ENCODE data around the gene SRPK3.

Gene SRPK3

DNA sequence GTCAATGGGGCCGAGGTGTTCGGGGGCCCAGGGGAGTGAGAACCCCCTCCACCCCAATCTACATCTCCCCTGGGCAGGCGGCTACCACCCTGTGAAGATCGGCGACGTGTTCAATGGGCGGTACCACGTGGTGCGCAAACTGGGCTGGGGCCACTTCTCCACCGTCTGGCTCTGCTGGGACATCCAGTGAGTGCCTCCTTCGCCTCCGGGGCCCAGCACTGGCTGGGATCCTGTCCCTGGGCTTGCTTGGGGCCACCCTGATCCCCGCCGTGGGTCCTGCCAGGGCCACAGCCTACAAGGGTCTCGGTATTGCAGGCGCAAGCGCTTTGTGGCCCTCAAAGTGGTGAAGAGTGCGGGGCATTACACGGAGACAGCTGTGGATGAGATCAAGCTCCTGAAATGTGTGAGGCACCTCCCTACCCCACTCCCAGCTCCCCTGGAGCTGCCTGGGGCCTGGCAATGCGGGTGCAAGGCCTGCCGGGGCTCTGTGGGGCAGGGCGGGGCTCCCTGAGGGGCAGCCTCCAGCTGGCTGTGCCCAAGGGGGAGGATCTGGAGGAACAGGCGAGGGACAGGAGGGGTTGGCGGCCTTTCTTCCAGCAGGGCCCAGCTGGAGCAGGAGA is 697 bp downstream of the SRPK3 start:
- intact Hi-C loops (cut with DNase I), result no loop called here

DNA sequence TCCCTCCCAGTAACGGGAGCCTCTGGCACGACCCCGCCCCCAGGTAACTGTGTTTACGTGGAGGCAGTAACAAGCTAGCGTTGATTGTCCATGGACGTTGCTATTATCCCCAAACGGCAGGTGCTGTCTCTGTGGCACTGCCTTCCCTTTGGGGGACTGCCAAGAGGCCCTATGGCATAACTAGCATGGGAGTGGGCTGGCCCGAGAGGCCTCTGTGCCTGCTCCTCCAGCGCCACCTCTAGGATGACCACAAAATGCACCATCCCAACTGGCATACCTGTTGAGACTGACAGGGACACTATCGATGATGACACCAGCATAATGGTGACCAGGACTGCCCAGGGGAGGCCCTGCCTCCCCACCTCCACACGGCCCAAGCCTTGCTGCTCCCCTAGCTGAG is 1.5 kb downstream of the SRPK3 start:
- DNase-seq, result peak in 3 of 10 donors; percentile 29 to 40 (median 38)
- intact Hi-C loops (cut with DNase I), result no loop called here

More for the DNA sequence above, 697 bp downstream of the SRPK3 start:
- DNase-seq, result peak in 2 of 10 donors; percentile 24 to 39

DNA sequence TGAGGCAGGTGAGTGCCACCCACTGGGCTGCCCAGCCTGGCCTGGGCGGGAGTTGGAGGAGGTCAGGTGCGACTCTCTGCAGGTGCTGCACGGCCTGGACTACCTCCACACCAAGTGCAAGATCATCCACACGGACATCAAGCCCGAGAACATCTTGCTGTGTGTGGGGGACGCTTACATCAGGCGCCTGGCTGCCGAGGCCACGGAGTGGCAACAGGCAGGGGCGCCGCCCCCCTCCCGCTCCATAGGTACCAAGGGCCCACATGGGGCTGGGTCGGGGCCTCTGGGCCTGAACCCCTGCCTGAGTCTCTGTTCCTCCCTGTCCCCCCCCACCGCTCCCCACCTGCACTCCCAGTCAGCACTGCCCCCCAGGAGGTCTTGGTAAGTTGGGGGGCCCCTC is 2.0 kb downstream of the SRPK3 start:
- DNase-seq, result no peak
- intact Hi-C loops (cut with DNase I), result no loop called here

DNA sequence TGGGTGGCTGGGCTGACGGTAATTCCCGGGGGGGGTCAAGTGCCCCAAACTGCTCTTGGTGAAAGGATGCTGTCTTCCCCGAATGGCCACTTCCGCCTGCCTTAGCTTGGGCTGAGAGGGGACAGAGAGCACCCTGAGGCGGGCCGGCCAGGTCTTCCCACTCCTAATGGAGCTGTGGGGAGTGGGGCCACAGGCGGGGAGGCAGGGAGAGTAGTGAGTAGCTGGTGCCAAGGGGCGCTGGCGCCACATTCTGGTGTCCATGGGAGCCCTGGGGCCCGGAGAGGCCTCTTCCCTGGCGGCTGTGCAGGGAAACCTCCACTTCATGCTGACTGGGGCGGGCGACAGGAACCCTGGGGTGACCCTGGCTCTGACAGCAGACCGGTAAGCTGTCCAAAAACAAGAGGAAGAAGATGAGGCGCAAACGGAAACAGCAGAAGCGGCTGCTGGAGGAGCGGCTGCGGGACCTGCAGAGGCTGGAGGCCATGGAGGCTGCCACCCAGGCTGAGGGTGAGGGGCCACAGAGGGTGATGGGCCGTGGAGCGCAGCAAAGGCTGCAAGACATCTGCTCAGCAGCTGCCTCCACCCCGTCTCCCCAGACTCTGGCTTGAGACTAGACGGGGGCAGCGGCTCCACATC is 2.7 kb downstream of the SRPK3 start:
- intact Hi-C loops (cut with DNase I), result no loop called here
- DNase-seq, result peak in 1 of 10 donors; percentile 83

DNA sequence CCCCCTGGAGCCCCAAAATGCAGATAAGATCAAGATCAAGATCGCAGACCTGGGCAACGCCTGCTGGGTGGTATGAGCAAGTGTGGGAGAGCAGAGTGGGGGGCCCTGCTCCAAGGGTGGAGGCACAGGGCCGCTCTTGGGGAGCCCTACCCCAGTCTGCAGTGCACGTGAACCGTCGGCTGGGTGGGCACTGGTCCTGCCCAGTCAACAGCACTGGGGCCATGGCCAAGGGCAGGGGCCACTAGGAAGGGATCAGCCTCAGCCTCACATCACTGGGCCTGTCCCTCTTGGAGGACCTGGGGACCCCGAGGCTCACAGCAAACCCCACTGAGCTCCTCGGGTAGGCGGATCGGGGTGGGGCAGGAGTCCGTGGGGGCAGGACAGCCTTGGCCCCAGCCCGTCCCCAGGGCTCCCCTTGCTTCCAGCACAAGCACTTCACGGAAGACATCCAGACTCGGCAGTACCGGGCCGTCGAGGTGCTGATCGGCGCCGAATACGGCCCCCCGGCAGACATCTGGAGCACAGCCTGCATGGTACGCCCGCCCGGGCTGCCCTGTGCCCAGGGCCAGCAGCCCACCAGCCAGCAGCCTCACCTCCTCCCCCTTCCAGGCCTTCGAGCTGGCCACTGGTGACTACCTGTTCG is 3.6 kb downstream of the SRPK3 start:
- DNase-seq, result peak in 1 of 10 donors; percentile 80
- intact Hi-C loops (cut with DNase I), result no loop called here

DNA sequence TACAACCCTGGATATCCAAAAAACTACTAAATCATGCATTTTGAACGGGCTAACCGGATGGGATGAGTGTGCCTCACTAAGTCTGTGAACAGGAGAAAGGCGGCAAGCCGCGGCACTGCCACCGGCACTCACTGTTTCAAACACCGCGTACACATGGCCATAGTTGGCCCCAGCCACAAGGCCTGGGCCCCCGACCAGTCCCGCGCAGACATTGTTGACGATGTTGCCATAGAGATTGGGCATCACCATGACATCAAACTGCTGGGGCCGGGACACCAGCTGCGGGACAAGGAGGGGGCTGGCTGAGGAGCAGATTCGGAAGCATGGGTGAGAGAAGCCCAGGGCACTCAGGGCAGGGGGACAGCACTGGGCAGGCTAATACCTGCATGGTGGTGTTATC is 5.8 kb downstream of the SRPK3 start:
- DNase-seq, result no peak
- intact Hi-C loops (cut with DNase I), result no loop called here

DNA sequence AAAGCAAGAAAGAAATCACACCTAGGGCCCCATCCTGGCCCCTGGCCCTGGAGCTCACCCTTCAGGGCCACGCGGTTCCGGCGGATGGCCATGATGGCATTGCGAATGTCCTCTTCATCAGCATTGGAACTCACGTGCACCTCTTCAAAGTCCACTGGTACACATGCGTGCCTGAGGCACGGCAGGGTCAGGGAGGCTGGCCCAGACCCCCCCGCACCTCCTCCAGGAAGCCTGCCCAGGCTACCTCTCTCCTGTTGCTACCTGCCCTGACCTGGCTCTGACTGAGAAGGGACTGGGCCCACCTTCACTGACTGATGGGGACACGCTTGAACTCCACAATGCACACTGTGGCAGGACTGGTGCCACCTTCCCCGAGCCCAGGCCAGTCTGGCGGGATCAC is 8.8 kb downstream of the SRPK3 start:
- no peak for DNase-seq
- intact Hi-C loops (cut with DNase I), result no loop called here

DNA sequence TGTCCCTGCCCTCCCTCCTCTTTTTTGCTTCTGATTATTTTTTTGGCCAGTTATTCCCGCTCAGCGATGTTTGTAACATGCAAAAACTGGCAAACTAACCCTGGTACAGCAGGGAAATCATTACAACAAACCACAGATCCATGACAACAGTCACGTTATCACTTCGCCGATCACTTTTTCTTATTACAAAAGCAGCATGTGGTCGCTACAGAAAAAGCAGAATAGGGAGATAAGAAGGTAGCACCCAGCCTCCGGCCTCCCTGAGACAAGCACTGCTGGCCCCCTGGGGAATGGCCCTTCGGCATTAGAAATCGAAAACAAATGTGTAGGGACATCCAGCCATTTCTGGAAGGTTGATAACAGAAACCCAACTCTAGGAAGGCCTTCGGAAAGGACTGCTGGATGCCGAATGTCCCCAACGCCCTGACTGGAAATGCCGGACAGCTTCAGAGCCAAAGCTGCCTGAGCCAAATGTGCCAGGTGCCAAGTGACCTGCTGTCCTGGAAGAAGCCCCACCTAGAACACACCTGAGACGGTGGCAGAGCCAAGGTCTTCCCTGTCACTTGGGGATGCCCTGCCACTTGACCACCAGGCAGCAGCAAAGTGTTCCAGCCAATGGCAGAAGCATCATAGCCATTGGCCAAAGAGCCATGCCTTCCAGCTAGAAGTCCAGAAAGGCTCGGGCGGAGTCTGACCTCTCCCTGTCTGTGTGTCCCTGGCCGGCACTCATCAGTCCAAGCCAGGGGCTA is 10.4 kb downstream of the SRPK3 start:
- intact Hi-C loops (cut with DNase I), result no loop called here
- no peak for DNase-seq

DNA sequence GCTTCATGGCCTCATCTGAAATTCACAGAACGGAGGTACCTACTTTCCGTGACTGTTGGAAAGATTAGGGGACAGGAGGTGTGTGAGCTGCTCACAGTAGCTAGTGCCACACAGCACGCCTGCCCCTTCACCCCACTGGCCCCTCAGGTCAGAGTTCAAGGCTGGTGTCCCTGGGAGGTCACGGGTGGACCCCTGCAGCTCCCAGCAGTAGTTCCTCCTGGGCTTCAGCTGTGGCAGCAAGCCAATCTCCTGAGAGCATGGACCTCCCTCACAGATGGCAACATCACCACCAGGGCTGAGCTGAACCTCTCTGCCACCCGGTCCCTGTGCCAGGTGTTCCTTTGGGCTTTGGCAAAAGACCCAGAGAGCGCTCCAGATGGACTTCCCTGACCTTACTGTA is 11.5 kb downstream of the SRPK3 start:
- intact Hi-C loops (cut with DNase I), result no loop called here
- no peak for DNase-seq

DNA sequence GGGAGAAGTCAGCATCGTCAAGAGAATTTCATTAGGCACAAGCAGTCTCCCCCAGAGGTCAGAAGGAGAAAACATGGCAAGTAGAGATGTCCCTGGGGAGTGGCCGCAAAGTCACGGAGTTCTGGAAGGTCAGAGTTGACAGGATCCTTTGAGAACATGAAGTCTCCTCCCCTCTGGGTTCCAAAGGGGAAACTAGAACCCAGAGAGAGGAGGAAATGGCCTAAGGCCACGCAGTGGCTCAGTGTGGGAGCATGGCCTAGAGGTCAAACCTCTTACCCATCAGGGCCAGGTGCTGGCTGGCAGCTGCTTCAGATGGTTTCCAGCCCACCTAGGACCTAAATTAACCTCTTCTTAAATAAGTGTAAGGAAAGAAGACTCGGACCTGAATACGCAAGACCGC is 12.4 kb downstream of the SRPK3 start:
- no peak for DNase-seq
- intact Hi-C loops (cut with DNase I), result no loop called here

DNA sequence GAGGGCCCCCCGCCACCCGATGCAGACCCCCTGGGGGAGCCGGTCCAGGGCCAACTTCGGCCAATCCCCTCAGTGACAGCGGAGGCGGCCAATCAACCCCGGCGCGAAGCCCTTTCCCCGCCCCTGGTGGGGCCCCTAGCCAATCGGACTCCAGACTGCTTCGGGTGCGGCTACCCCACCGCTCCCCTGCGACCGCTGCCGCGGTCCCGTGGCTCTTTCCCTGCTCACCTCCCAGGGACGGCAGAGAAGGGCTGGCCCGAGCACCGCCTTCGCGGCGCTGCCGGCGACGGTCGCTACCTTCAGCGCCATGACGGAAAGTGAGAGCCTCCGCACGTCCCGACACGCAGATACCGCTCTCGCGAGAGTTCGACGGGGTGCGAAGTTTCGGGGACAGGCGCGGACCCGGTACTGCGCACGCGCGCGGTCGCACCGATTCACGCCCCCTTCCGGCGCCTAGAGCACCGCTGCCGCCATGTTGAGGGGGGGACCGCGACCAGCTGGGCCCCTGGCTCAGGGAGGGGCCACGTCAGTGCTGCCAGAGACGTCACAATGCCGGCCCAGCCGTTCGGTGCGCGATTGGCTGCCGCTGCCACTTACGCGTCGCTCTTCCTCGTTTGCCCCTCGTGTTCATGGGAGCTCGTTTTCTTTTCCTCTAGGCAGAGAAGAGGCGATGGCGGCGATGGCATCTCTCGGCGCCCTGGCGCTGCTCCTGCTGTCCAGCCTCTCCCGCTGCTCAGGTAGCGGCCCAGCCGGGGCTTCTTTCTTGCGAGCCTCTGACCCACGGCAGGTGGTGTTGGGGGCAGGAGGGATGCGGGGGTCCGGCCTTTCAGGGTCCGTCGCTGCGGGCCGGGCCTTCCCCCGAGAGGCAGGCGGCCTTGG is 13.4 kb downstream of the SRPK3 start, which contains the start of the genes IDH3G and SSR4:
IDH3G (minus strand) TSS at position 358 of the 879 bp plus-strand sequence; CDS start at position 309, 49 bp downstream.
SSR4 (plus strand) TSS at position 651 of the 879 bp plus-strand sequence; CDS start at position 671, 20 bp downstream.
- peak; percentile 82 to 98 (median 89) for DNase-seq
- intact Hi-C loops (cut with DNase I), result no loop called here

DNA sequence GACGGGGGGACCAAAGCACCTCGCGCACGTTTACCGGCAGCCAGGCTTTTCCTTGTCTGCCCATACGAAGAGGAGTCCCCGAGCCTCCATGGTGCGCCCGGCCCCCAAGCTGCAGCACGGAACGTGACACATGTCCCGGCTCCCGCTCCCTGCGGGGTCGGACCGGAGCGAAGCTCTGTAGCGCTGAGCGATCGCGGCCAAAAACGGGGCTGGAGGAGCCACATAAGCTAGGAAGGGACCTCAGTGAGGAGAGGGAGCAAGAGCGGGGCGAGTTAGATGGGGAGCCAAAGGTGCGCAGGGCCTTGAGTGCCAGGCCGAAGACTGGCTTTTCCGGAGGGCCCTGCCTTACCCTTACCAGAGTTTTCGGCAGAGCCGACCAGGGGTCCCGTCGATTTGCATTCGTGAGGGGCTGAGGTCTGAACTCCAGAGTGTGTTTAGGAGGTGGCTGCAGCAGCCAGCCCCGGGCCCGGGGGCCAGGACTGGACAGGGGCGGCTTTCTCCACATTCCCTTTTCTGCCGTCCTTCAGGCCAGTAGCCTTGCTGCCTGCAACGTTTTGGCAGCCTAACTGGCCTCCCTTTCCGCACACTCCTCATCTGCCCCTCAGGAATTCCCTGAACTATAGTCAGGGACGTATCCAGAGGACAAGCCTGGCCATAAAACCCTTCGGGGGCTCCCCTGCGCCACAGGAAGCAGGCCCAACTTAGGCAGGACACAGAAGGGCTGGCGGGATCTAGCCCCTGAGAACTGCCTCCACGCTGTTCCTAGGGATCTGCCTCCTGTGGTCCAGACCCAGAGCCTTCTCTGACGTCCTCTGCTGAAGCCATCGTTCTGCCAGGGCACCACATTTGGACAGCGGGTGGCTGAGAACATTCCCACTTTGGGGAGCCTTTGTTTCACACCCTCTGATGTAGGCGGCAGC is 14.3 kb downstream of the SRPK3 start:
- intact Hi-C loops (cut with DNase I), result no loop called here
- peak in 1 of 10 donors; percentile 85 for DNase-seq

DNA sequence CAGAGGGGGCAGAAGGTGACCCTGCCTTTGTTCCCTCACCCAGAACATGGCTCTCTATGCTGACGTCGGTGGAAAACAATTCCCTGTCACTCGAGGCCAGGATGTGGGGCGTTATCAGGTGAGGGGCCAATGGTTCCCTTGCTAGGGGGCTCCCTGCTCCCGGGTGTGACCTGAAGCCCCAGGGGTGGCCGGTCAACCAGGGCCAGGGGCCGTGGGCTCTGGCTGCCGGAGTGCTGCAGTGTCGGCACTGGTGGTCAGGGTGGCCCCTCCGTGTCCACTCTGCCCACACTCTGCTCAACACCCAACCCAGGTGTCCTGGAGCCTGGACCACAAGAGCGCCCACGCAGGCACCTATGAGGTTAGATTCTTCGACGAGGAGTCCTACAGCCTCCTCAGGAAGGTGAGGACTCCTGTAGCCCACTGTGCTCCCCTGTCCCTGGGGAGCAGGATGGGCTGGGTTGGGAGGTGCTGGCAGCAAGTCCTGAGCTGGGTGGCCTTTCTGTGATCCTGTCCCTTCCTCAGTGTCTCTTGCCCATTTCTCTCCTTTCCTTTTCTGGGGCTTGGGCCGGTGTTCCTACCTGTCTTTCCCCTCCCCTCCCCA is 16.7 kb downstream of the SRPK3 start:
- intact Hi-C loops (cut with DNase I), result no loop called here
- no peak for DNase-seq

DNA sequence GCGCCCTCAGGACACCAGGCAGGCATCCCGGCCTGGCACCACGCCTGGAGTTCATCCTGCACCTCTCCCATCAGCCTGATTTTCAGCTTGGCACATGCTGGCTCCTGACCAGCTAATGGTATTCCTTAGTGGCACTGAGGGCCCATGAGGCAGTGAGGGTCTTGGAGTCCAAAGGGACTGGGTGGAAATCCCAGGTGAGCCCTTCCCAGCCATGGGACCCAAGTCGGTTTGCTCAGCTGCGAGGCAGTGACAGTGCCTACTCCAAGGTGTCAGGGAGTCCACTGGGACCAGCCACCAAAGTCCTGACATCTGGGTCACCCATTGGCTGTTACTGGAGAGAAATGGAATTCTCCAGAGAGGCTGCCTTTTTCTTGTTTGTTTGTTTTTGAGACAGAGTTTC is 18.5 kb downstream of the SRPK3 start:
- intact Hi-C loops (cut with DNase I), result no loop called here
- DNase-seq, result peak in 1 of 10 donors; percentile 66

DNA sequence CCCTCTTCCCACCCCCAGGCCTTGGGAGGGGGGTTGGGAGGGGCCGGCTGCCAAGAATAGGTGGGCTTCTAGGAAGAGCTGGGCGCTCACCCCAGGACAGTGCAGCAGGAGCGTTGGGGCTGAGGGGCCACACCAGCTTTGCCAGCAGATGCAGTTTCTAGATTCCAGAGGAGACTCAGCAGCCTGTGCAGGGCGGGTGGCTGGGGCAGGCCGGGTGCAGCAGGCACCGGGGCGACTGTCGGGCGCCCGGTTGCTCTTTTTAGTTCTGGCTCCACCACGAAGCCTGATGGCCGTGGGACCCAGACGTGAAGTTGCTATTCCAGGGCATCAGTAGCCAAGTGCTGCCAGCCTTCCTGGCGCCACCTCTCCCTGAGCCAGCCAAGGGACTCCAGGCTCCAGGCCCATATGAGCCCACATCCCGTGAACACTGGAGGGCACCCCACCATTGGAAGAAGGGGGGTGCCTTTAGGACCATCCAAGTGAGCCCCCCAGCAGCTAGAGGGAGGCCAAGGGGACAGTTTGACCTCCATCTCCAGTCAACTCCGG is 19.4 kb downstream of the SRPK3 start:
- intact Hi-C loops (cut with DNase I), result no loop called here
- peak in 2 of 10 donors; percentile 71 to 79 for DNase-seq

DNA sequence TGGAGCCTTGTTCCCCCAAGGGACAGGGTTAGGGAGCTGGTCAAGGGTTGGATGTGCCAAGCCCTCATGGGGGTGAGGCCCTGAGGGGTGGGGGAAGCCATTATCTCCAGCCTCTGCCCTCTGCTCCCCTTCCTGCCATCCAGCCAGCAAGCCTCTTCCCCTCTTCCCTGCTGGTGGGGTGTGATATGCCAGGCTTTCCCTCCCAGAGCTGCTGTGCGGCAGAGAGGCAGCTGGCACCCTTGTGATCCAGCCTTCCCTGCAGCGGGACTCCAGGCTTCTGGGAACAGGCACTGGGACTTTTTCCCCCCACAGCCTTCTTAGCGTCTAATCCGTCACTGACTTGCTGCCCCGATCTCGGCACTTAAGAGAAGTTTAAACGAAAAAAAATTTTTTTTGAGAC is 19.9 kb downstream of the SRPK3 start:
- DNase-seq, result peak in 1 of 10 donors; percentile 81
- intact Hi-C loops (cut with DNase I), result no loop called here

DNA sequence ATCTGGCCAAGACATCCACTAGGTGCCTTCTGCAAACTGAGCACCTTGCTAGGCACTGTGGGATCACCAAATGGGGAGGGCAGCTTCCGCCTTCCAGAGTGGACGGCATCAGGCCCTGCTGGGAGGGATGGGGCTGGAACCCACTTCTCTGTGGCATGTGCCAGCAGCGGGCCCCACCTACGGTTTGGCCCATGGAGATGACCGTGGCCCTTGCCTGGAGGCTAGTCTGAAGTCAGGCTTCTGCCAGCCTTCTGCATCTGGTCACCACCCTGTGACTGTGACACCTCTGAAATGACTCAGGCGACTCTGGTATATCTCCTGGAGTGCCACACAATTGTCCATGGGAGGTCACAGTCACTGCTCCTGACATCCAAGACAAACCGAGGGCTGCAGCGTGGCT is 20.8 kb downstream of the SRPK3 start:
- intact Hi-C loops (cut with DNase I), result no loop called here

DNA sequence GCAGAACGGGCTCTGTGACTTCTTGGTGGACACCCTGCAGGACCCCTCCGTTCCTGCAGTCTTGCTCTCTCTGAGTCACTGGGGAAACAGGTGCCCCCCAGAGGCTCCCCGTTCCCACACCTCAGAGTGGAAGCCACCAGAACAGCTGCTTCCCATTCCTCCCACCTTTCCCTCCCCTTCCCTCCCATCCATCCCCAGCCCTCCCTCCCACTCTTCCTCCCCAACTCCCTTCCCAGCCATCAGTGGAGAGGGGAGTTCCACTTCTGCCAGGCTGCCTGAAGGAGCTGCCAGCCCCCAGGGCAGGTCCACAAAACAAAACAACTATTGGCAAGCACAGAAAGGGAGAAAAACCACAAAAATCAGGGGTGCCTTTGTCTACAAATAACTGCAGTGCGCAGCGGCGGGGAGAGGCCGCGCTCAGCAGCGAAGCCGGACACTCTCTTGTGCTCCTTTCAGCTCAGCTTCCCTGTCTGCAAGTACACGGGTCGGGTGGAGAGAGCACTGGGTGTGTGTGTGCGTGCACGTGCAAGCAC is 21.7 kb downstream of the SRPK3 start:
- intact Hi-C loops (cut with DNase I), result no loop called here
- DNase-seq, result peak in 1 of 10 donors; percentile 25

More for the DNA sequence above, 20.8 kb downstream of the SRPK3 start:
- DNase-seq, result no peak

Measured in posterior cingulate gyrus (tissue), 11 donors.